ENCODE measurements around the gene POLRMT. TPM values are rescaled to one million over a fixed set of nuclear protein-coding genes. Genes with fewer than 3 reads are reported as not detected.
"Not testable (repeated sequence)": the region's sequence is repeated elsewhere in the genome, so short reads cannot be mapped to it uniquely, and the experiment has no call there.

The POLRMT gene
- polyA plus RNA-seq, 1 experiment, result 38.6 TPM

DNA sequence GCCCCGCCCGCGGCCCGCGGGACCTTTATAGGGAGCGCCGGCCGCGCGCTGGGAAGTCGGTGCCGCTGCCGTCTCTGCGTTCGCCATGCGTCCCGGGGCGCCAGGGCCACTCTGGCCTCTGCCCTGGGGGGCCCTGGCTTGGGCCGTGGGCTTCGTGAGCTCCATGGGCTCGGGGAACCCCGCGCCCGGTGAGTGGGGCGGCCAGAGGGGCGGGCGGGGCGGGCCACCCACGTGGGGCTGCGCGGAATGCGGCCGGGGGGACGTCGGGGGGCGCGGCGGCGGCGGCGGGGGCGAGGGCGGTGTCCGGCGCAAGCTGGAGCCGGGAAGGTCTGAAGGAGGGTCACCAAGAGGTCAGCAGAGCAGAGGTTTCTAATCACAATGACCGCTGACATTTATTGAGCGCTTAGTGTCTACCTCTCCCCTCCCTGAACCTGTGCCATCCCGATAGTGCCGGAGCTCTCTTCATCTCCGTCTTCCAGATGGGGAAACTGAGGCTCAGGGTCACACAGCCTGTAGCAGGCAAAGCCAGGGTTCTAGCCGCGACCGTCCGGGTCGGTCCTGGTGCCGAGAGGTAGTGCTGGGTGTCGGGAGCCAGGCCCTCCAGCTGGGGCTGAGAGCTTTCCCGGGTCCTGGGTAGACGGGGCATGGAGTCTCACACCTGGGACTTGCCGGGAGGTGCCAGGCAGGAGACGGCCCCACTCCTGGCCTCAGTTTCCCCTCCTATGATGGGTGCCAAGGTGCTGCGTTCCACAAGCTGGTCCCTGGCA is 43.2 kb upstream of the POLRMT start, which contains the start of gene FSTL3:
Gene FSTL3, plus strand, starts transcription at position 54 of the 767 bp plus-strand sequence. Its CDS starts 32 bp downstream, at position 86.
- peak within 1 kb of the TSS; percentile 74 for H3K4me3 ChIP-seq (ENCODE audit: low read depth, low read length)
- H3K27me3 ChIP-seq (ENCODE audit: control insufficient read depth, insufficient read depth, low read length), result no peaks in the 10 kb centered on the region
- TF ChIP-seq CTCF (IDR thresholded peaks at IDR 0.05; ENCODE audit: insufficient read depth, low read depth, low read length), result no peak
- ChIA-PET CTCF (interaction anchor here (1.0 to 2.4 kb wide), 3 partner anchors 13 to 145 kb away, joined by 3 to 11 read pairs (median 5); partner anchors contain the start of genes CDC34 and RNF126), POLR2A (interaction anchor here (0.5 kb wide), 1 partner anchor 19 kb away, joined by 3 read pairs; the partner anchor contains the start of gene PRSS57)
- peaks cover 4% of the 10 kb centered on the region for H3K36me3 ChIP-seq (ENCODE audit: control insufficient read depth, insufficient read depth, low read length)
- DNase-seq (ENCODE audit: low read depth), result no peak

DNA sequence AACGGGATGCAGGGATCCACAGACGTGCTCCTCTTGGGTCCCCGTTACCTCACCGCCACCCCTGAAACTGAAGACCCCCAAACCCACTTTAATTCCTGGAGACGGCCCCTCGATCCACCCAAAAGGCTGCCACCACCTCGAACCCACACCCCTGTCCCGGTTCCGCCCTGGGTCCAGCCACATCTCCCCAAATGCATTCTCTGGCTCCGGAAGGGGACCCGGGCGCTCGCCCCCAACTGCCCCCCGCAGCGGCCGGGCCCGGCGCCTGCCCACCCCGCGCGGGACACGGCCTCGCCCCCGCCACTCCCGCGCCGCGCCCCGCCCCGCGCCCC is 42.6 kb upstream of the POLRMT start:
- ChIA-PET POLR2A (interaction anchor here (0.6 kb wide), 1 partner anchor 281 kb away, joined by 4 read pairs; no protein-coding TSS in a partner anchor), CTCF (interaction anchor here (0.6 to 2.4 kb wide), 6 partner anchors 12 to 92 kb away, joined by 3 to 11 read pairs (median 4); partner anchors contain the start of gene RNF126)
- H3K4me3 ChIP-seq (ENCODE audit: low read depth, low read length), result peak overlapping the region; percentile 74

GRCh38 chr19:674282-675151 is 41.2 kb upstream of the POLRMT start:
- no peak for TF ChIP-seq CTCF (IDR thresholded peaks at IDR 0.05; ENCODE audit: insufficient read depth, low read depth, low read length)
- H3K27me3 ChIP-seq (ENCODE audit: control insufficient read depth, insufficient read depth, low read length), result no peaks in the 10 kb centered on the region
- no peaks in the 10 kb centered on the region; the same call in 1 of the 2 replicates for H3K36me3 ChIP-seq (ENCODE audit: control insufficient read depth, insufficient read depth, low read length)
- no peak overlapping the region for H3K4me3 ChIP-seq (ENCODE audit: low read depth, low read length)
- ChIA-PET POLR2A (no interaction called here), CTCF (interaction anchor here (0.6 to 1.8 kb wide), 5 partner anchors 9 to 143 kb away, joined by 3 to 4 read pairs (median 3); partner anchors contain the start of genes CDC34 and RNF126)
- no peak for DNase-seq (ENCODE audit: low read depth)

More for the DNA sequence above, 42.6 kb upstream of the POLRMT start:
- Histone ChIP-seq H3K27me3 (ENCODE audit: control insufficient read depth, insufficient read depth, low read length) (no peaks in the 10 kb centered on the region), H3K36me3 (ENCODE audit: control insufficient read depth, insufficient read depth, low read length) (no peaks in the 10 kb centered on the region; the same call in 1 of the 2 replicates)
- no peak for TF ChIP-seq CTCF (IDR thresholded peaks at IDR 0.05; ENCODE audit: insufficient read depth, low read depth, low read length)
- DNase-seq (ENCODE audit: low read depth), result no peak

- ChIA-PET POLR2A (no interaction called here), CTCF (interaction anchor here (0.8 to 2.3 kb wide), 4 partner anchors 9 to 550 kb away, joined by 3 to 10 read pairs (median 6); no protein-coding TSS in a partner anchor)
- DNase-seq (ENCODE audit: low read depth), result no peak
- Histone ChIP-seq H3K36me3 (ENCODE audit: control insufficient read depth, insufficient read depth, low read length) (no peaks in the 10 kb centered on the region), H3K4me3 (ENCODE audit: low read depth, low read length) (no peak overlapping the region), H3K27me3 (ENCODE audit: control insufficient read depth, insufficient read depth, low read length) (no peaks in the 10 kb centered on the region)
- no peak for TF ChIP-seq CTCF (IDR thresholded peaks at IDR 0.05; ENCODE audit: insufficient read depth, low read depth, low read length)
Measured at GRCh38 chr19:670609-671075, 37.3 kb upstream of the POLRMT start.

- POLR2A ChIA-PET; DNase-seq (ENCODE audit: low read depth); H3K27me3 ChIP-seq (ENCODE audit: control insufficient read depth, insufficient read depth, low read length); H3K4me3 ChIP-seq (ENCODE audit: low read depth, low read length); H3K36me3 ChIP-seq (ENCODE audit: control insufficient read depth, insufficient read depth, low read length): not testable (repeated sequence)
- CTCF ChIA-PET, result interaction anchor here (0.7 to 2.3 kb wide), 3 partner anchors 65 to 69 kb away, joined by 3 to 10 read pairs (median 3); no protein-coding TSS in a partner anchor
Measured at GRCh38 chr19:668675-669434, 35.5 kb upstream of the POLRMT start.

DNA sequence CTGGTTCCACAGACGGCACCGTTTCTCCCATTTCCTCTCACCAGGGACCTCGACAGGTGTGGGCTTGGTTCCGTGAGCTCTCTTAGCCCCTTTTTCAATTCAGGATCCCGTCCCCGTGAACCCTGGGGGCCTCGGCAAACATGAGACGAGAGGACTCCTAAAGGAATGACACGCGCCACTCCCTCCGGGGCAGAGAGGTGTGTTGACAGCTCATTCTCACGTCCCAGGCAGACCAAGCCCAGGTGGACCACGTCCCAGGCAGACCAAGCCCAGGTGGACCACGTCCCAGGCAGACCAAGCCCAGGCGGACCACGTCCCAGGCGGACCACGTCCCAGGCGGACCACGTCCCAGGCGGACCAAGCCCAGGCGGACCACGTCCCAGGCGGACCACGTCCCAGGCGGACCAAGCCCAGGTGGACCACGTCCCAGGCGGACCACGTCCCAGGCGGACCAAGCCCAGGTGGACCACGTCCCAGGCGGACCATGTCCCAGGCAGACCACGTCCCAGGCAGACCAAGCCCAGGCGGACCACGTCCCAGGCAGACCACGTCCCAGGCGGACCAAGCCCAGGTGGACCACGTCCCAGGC is 33.7 kb upstream of the POLRMT start:
- CTCF ChIA-PET, result interaction anchor here (3.1 kb wide), 1 partner anchor 67 kb away, joined by 17 read pairs; no protein-coding TSS in a partner anchor
- DNase-seq (ENCODE audit: low read depth); POLR2A ChIA-PET: not testable (repeated sequence)

More for the DNA sequence above, 33.7 kb upstream of the POLRMT start:
- not testable (repeated sequence) for H3K27me3 ChIP-seq (ENCODE audit: control insufficient read depth, insufficient read depth, low read length); H3K36me3 ChIP-seq (ENCODE audit: control insufficient read depth, insufficient read depth, low read length); H3K4me3 ChIP-seq (ENCODE audit: low read depth, low read length)

All from BJ (cell line).